OCI-LY1 (cell line): ENCODE results near the gene STK31.
"Not testable (repeated sequence)": the region's sequence is repeated elsewhere in the genome, so short reads cannot be mapped to it uniquely, and the experiment has no call there.

Source experiments
- H2AFZ ChIP-seq: fragments of 200-600 bp; sonication (generic), shearing (Covaris generic); 2 replicates; pipeline ENCODE4 v1.6.0; 2014; ENCODE audit warnings: antibody characterized with exemption, mild to moderate bottlenecking, low read length
- H3F3A ChIP-seq: fragments of 200-600 bp; sonication (generic), shearing (Covaris generic); 2 replicates; pipeline ENCODE4 v1.6.0; 2014; ENCODE audit warnings: mild to moderate bottlenecking, antibody characterized with exemption, low read length, moderate library complexity; ENCODE audit not compliant: insufficient read depth
- H3K27ac ChIP-seq: fragments of 200-600 bp; sonication (generic); 2 replicates; pipeline ENCODE4 v1.5.1; 2014; ENCODE audit warnings: low read length, mixed run types, mild to moderate bottlenecking, low read depth; ENCODE audit not compliant: poor library complexity, severe bottlenecking
- H3K27me3 ChIP-seq: fragments of 200-600 bp; sonication (generic); 2 replicates; pipeline ENCODE4 v1.6.0; 2014; ENCODE audit warnings: antibody characterized with exemption, mild to moderate bottlenecking, low read length, moderate library complexity; ENCODE audit not compliant: insufficient read depth
- H3K36me3 ChIP-seq: fragments of 200-600 bp; sonication (generic); 2 replicates; pipeline ENCODE4 v1.6.1; 2014; ENCODE audit warnings: mild to moderate bottlenecking, antibody characterized with exemption, low read length, moderate library complexity, mixed read lengths; ENCODE audit not compliant: insufficient read depth
- H3K4me1 ChIP-seq: fragments of 200-600 bp; sonication (generic); 2 replicates; pipeline ENCODE4 v1.5.1; 2014; ENCODE audit warnings: mild to moderate bottlenecking, low read length, moderate library complexity; ENCODE audit not compliant: insufficient read depth, severe bottlenecking
- H3K4me2 ChIP-seq: fragments of 200-600 bp; sonication (generic), shearing (Covaris generic); 2 replicates; pipeline ENCODE4 v1.6.1; 2014; ENCODE audit warnings: low read length
- H3K4me3 ChIP-seq: fragments of 200-600 bp; sonication (generic); 2 replicates; pipeline ENCODE4 v1.5.1; 2014; ENCODE audit warnings: low read length, low read depth, mild to moderate bottlenecking, mixed read lengths; ENCODE audit not compliant: poor library complexity, severe bottlenecking
- H3K79me2 ChIP-seq: fragments of 200-600 bp; shearing (Covaris generic); 2 replicates; pipeline ENCODE4 v1.6.1; 2016; ENCODE audit warnings: mixed run types, low read length, mixed read lengths; ENCODE audit not compliant: insufficient read depth
- H3K9ac ChIP-seq: fragments of 200-600 bp; sonication (generic), shearing (Covaris generic); 2 replicates; pipeline ENCODE4 v1.6.1; 2014; ENCODE audit warnings: mild to moderate bottlenecking, low read length, mixed read lengths
- H3K9me2 ChIP-seq: fragments of 200-600 bp; sonication (generic), shearing (Covaris generic); 2 replicates; pipeline ENCODE4 v1.6.1; 2014; ENCODE audit warnings: low read depth, mild to moderate bottlenecking, low read length, mixed read lengths
- H3K9me3 ChIP-seq: fragments of 200-600 bp; shearing (Covaris generic); 2 replicates; pipeline ENCODE4 v1.6.1; 2014; ENCODE audit warnings: low read length, mixed read lengths
- H4K20me1 ChIP-seq: fragments of 200-600 bp; sonication (generic), shearing (Covaris generic); 2 replicates; pipeline ENCODE4 v1.6.0; 2016; ENCODE audit warnings: mild to moderate bottlenecking, low read length; ENCODE audit not compliant: insufficient read depth
- CTCF ChIP-seq: fragments of 200-600 bp; sonication (generic), shearing (Covaris generic); IDR thresholded peaks from 2 replicates; pipeline ENCODE4 v1.5.1; 2017; ENCODE audit warnings: mild to moderate bottlenecking, antibody characterized with exemption, low read length, moderate library complexity, mixed read lengths
- EZH2 ChIP-seq: fragments of 200-600 bp; sonication (generic), shearing (Covaris generic); IDR thresholded peaks from 2 replicates; pipeline ENCODE4 v1.8.0; 2017; ENCODE audit warnings: borderline replicate concordance, mixed run types, mild to moderate bottlenecking, antibody characterized with exemption, low read length, moderate library complexity, mixed read lengths

Gene STK31

GRCh38 chr7:23679898-23680413 is 30.1 kb upstream of the STK31 start, which contains the start of gene FAM221A:
FAM221A (plus strand) TSS chr7:23680199; CDS start chr7:23680219, 20 bp downstream.
- Histone ChIP-seq H3K79me2 (no peaks in the 10 kb centered on the region), H3F3A (peaks cover 7% of the 10 kb centered on the region; the same call in 1 of the 2 replicates), H3K4me1 (peaks cover 20% of the 10 kb centered on the region), H3K9ac (peak within 1 kb of the TSS; percentile 83), H3K9me2 (no peaks in the 10 kb centered on the region), H3K4me2 (peak within 1 kb of the TSS; percentile 88), H4K20me1 (no peaks in the 10 kb centered on the region), H3K4me3 (peak within 1 kb of the TSS; percentile 85), H3K27ac (peak within 1 kb of the TSS; percentile 54), H3K9me3 (peaks cover 11% of the 10 kb centered on the region), H2AFZ (peak within 1 kb of the TSS; percentile 68), H3K27me3 (peaks cover 4% of the 10 kb centered on the region; the same call in 1 of the 2 replicates), H3K36me3 (no peaks in the 10 kb centered on the region; the same call in 1 of the 2 replicates)
- TF ChIP-seq EZH2 = no peak
- peak; percentile 71 for TF ChIP-seq CTCF

- Histone ChIP-seq H3K36me3 (no peaks in the 10 kb centered on the region; the same call in 1 of the 2 replicates), H3K9ac (peak overlapping the region; percentile 83), H3K27ac (peak overlapping the region; percentile 54), H3K79me2 (no peaks in the 10 kb centered on the region), H3K27me3 (no peaks in the 10 kb centered on the region; the same call in 1 of the 2 replicates), H3K4me2 (peak overlapping the region; percentile 88), H3K4me3 (peak overlapping the region; percentile 85), H2AFZ (peak overlapping the region; percentile 68), H3K9me3 (0 out of 2 replicates have a peak, but pooled peaks cover 3% of the 10 kb centered on the region), H3K4me1 (peaks cover 27% of the 10 kb centered on the region), H3F3A (peaks cover 7% of the 10 kb centered on the region; the same call in 1 of the 2 replicates), H4K20me1 (no peaks in the 10 kb centered on the region), H3K9me2 (no peaks in the 10 kb centered on the region)
- TF ChIP-seq CTCF (no peak), EZH2 (no peak)
Measured at GRCh38 chr7:23680414-23681405, 29.3 kb upstream of the STK31 start.

- H2AFZ ChIP-seq, H3K9ac ChIP-seq, H3K27me3 ChIP-seq, H3K4me3 ChIP-seq, H4K20me1 ChIP-seq, H3K9me3 ChIP-seq, H3K36me3 ChIP-seq, H3K9me2 ChIP-seq, H3K79me2 ChIP-seq, H3K27ac ChIP-seq, H3F3A ChIP-seq, H3K4me2 ChIP-seq: not testable (repeated sequence)
- H3K4me1 ChIP-seq = peaks cover 30% of the 10 kb centered on the region
Measured at GRCh38 chr7:23684041-23684440, 26.0 kb upstream of the STK31 start.
